A549 (cell line): Measurements from ENCODE around the gene PPP1R3D.

Source experiments
- EP300 ChIP-seq, 2 experiments: fragments of >200 bp; sonication (Bioruptor Twin); formaldehyde crosslinking; IDR thresholded peaks; 2 replicates in 1 of 2; 3 replicates in 1 of 2; pipeline ENCODE4 v1.6.1; 2016 to 2017
- MAX ChIP-seq: IDR thresholded peaks from 2 replicates; pipeline ENCODE4 v1.6.1; 2012
- NPAS2 ChIP-seq: fragments of 250-450 bp; sonication (Bioruptor Pico); IDR thresholded peaks from 2 replicates; pipeline ENCODE4 v1.8.0; 2022; ENCODE audit warnings: mild to moderate bottlenecking, moderate library complexity, borderline replicate concordance
- POLR2A ChIP-seq: IDR thresholded peaks from 2 replicates; pipeline ENCODE4 v1.6.1; 2012; ENCODE audit warnings: mild to moderate bottlenecking, low read length
- RFX5 ChIP-seq: fragments of 450-650 bp; IDR thresholded peaks from 2 replicates; pipeline ENCODE4 v1.7.1; 2014; ENCODE audit warnings: antibody characterized with exemption, mild to moderate bottlenecking, moderate library complexity

- no peak for TF ChIP-seq RFX5
- no peak for TF ChIP-seq POLR2A
- no peak for TF ChIP-seq MAX
- no peak for TF ChIP-seq NPAS2 (CRISPR knock-in tag)
- no peak for TF ChIP-seq EP300 (IDR thresholded peaks at IDR 0.05)
Measured at GRCh38 chr20:59954718-59955117, 14.6 kb upstream of the PPP1R3D start.
